ENCODE measurements around the gene TM6SF1.
"Not testable (repeated sequence)": the region's sequence is repeated elsewhere in the genome, so short reads cannot be mapped to it uniquely, and the experiment has no call there.

TM6SF1 gene

DNA sequence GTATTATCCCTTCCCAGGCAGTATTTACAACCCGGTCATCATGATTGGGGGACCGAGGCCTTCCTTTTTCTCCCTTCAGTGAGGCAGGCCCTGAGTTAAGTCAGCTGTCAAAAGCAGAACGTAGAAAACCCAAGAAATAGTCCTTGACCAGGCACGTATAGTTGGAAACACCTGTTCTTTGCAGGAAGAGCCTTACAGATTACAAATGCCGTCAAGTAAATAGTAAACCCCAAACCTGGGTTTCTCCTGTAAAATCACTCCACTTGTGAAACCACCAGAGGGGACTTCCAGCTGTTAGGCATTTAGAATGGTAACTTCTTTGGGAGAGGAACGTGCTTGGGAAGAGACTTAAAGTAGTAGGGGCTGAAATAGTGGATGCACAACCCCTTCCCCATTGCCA, 39.4 kb upstream of the TM6SF1 start:
- no peak for DNase-seq (ENCODE audit: extremely low read depth, insufficient read length)
- Histone ChIP-seq H3K4me3 (replicated peaks; ENCODE audit: low read depth, low read length) (no peak overlapping the region), H3K36me3 (ENCODE audit: control insufficient read depth, insufficient read depth, low read length) (no peaks in the 10 kb centered on the region), H3K27me3 (replicated peaks; ENCODE audit: control insufficient read depth, insufficient read depth, low read length) (no peaks in the 10 kb centered on the region)
- no peak for TF ChIP-seq CTCF (IDR thresholded peaks at IDR 0.05; ENCODE audit: insufficient read depth, low read length, poor library complexity, severe bottlenecking)

DNA sequence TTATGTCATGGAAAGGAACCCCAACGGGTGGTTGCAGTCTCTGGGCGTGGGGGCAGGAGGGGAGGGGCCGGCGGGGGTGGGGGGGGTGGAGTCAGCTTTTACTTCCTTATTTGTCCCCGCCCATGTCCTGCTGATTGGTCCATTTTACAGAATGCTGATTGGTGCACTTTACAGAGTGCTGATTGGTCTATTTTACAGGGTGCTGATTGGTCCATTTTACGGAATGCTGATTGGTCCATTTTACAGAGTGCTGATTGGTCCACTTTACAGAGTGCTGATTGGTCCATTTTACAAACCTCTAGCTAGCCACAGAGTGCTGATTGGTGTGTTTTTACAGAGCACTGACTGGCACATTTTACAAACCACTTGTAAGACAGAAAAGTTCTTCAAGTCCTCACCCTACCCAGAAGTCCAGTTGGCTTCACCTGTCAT, 38.2 kb upstream of the TM6SF1 start:
- not testable (repeated sequence) for DNase-seq (ENCODE audit: extremely low read depth, insufficient read length); H3K4me3 ChIP-seq (replicated peaks; ENCODE audit: low read depth, low read length); H3K36me3 ChIP-seq (ENCODE audit: control insufficient read depth, insufficient read depth, low read length); H3K27me3 ChIP-seq (replicated peaks; ENCODE audit: control insufficient read depth, insufficient read depth, low read length)

- no peaks in the 10 kb centered on the region for H3K36me3 ChIP-seq (ENCODE audit: control insufficient read depth, insufficient read depth, low read length)
- no peak overlapping the region for H3K4me3 ChIP-seq (replicated peaks; ENCODE audit: low read depth, low read length)
- no peaks in the 10 kb centered on the region for H3K27me3 ChIP-seq (replicated peaks; ENCODE audit: control insufficient read depth, insufficient read depth, low read length)
- no peak for TF ChIP-seq CTCF (IDR thresholded peaks at IDR 0.05; ENCODE audit: insufficient read depth, low read length, poor library complexity, severe bottlenecking)
- DNase-seq (ENCODE audit: extremely low read depth, insufficient read length): no peak
Measured at GRCh38 chr15:83077491-83078230, 29.8 kb upstream of the TM6SF1 start.

GRCh38 chr15:83078712-83079111, 28.7 kb upstream of the TM6SF1 start:
- no peaks in the 10 kb centered on the region for H3K27me3 ChIP-seq (replicated peaks; ENCODE audit: control insufficient read depth, insufficient read depth, low read length)
- no peak for TF ChIP-seq CTCF (IDR thresholded peaks at IDR 0.05; ENCODE audit: insufficient read depth, low read length, poor library complexity, severe bottlenecking)
- H3K4me3 ChIP-seq (replicated peaks; ENCODE audit: low read depth, low read length): no peak overlapping the region
- no peaks in the 10 kb centered on the region for H3K36me3 ChIP-seq (ENCODE audit: control insufficient read depth, insufficient read depth, low read length)
- no peak for DNase-seq (ENCODE audit: extremely low read depth, insufficient read length)

GRCh38 chr15:83081256-83082014, 26.0 kb upstream of the TM6SF1 start:
- no peak overlapping the region for H3K4me3 ChIP-seq (replicated peaks; ENCODE audit: low read depth, low read length)
- no peak for TF ChIP-seq CTCF (IDR thresholded peaks at IDR 0.05; ENCODE audit: insufficient read depth, low read length, poor library complexity, severe bottlenecking)
- no peak for DNase-seq (ENCODE audit: extremely low read depth, insufficient read length)
- no peaks in the 10 kb centered on the region for H3K27me3 ChIP-seq (replicated peaks; ENCODE audit: control insufficient read depth, insufficient read depth, low read length)
- no peaks in the 10 kb centered on the region for H3K36me3 ChIP-seq (ENCODE audit: control insufficient read depth, insufficient read depth, low read length)

DNA sequence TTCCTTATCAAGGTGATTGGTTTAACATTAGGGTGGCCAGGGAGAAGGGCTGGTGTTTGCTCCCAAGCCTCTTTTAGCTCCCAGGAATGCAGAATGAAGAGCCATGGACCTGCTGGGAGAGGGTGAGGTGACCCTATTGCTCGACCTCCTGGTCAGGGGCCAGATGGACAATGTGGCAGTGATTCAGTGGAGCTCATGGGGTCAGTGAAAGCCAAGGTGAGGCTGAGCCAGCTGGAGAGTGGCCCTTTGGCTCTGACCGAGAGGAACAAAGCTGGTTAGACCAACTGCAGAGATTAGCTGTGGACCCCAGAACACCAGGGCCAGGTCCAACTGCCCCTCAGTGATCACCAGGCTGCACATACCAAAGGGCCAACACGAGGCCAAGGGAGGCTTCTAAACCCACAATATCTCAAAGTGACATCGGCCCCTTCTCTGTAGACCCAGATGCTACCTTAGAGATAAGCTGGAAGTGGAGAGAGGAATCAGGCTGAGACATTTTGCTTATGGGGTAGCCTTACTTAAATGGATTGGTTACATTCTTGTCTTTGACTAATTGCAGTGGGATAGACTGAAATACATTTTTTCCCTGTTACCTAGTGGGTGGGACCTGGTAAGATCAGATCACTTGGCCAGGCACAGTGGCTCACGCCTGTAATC, 24.6 kb upstream of the TM6SF1 start:
- Histone ChIP-seq H3K36me3 (ENCODE audit: control insufficient read depth, insufficient read depth, low read length) (no peaks in the 10 kb centered on the region), H3K4me3 (replicated peaks; ENCODE audit: low read depth, low read length) (no peak overlapping the region), H3K27me3 (replicated peaks; ENCODE audit: control insufficient read depth, insufficient read depth, low read length) (no peaks in the 10 kb centered on the region)
- no peak for DNase-seq (ENCODE audit: extremely low read depth, insufficient read length)
- no peak for TF ChIP-seq CTCF (IDR thresholded peaks at IDR 0.05; ENCODE audit: insufficient read depth, low read length, poor library complexity, severe bottlenecking)
